ENCODE results near the gene PTK7. TPM values are rescaled to one million over a fixed set of nuclear protein-coding genes. Genes with fewer than 3 reads are reported as not detected.

PTK7 gene
- polyA plus RNA-seq, 1 experiment: 146 TPM

DNA sequence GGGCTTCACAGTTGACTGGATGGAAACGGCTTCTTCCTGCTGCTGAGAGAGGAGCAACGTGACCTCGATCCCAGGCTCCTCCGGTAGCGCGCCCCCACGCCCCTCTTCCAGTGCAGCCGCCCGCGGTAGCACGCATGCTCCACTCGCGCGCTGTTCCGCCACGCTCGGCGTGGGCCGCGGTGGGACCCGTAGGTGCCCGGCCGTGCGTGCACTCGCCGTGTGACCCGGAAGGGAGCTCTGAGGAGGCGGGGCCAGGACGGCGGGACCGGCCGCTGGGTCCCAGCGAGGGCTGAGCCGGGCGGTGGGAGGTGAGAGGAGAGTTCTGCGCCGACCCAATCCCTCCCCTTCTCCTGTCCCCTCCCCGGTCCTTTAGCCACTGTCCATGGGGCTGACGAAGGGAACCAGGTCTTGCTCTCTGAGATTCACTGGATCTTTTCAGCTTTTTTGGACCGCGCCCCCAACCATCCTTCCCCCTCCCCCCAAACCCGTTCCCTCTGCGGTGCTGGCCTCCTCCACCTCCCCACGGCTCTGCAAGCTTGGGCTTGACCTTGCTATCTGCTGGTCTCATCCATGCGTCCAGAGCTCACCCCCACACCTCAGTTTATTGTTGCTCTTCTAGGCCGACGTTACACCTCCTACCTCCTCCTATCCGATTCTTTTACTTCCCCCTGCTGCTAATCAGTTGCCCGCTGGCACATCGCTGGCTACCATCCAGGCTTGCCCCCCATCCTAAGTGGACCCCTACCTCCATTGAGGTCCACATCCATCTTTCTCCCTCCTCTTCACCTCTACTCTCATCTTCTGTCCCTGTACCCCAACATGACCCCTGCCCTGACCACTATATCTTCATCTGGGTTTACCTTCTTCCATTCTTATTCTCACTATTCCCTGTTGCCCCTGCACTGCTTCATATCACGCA, 106.1 kb downstream of the PTK7 start, which contains the start of gene CUL9:
Gene CUL9 (plus strand): TSS at position 255 of the 919 bp plus-strand sequence. CDS start 2,115 bp downstream, outside the sequence.
- ChIA-PET CTCF (no interaction called here), POLR2A (interaction anchor here (0.8 to 1.3 kb wide), 6 partner anchors 12 to 253 kb away, joined by 3 to 5 read pairs (median 4); partner anchors contain the start of genes CNPY3, CUL7, PPP2R5D and RRP36)

DNA sequence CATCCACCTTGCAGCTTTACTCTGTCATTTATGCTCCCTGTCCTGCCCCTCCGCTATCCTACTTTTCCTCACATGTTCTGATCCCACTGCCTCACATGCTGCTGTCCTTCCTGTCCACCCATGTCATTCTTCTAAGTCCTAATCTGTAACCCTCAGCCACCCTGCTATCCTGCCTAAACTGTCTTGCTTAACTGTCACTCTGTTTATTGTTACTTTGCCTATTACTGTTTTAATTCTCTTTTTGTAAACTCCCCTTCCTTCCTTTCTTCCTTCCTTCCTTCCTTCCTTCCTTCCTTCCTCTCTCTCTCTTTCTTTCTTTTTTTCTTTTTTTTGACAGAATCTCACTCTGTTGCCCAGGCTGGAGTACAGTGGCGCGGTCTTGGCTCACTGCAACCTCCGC, 107.3 kb downstream of the PTK7 start:
- Histone ChIP-seq H3K27me3 (ENCODE audit: control insufficient read depth, insufficient read depth, low read length) (no peaks in the 10 kb centered on the region), H3K4me3 (ENCODE audit: low read depth, low read length) (no peak overlapping the region), H3K9me3 (ENCODE audit: control insufficient read depth, insufficient read depth, low read length) (no peaks in the 10 kb centered on the region), H3K27ac (ENCODE audit: low read depth, low read length) (no peak overlapping the region)
- TF ChIP-seq, protein P1, sequence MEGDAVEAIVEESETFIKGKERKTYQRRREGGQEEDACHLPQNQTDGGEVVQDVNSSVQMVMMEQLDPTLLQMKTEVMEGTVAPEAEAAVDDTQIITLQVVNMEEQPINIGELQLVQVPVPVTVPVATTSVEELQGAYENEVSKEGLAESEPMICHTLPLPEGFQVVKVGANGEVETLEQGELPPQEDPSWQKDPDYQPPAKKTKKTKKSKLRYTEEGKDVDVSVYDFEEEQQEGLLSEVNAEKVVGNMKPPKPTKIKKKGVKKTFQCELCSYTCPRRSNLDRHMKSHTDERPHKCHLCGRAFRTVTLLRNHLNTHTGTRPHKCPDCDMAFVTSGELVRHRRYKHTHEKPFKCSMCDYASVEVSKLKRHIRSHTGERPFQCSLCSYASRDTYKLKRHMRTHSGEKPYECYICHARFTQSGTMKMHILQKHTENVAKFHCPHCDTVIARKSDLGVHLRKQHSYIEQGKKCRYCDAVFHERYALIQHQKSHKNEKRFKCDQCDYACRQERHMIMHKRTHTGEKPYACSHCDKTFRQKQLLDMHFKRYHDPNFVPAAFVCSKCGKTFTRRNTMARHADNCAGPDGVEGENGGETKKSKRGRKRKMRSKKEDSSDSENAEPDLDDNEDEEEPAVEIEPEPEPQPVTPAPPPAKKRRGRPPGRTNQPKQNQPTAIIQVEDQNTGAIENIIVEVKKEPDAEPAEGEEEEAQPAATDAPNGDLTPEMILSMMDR (IDR thresholded peaks at IDR 0.05; ENCODE audit: low read depth, low read length): no peak
- ChIA-PET POLR2A (no interaction called here), CTCF (no interaction called here)
- DNase-seq (ENCODE audit: low read depth, low spot score): no peak

More for the DNA sequence above, 106.1 kb downstream of the PTK7 start, which contains the start of gene CUL9:
- Histone ChIP-seq H3K4me3 (ENCODE audit: low read depth, low read length) (peak within 1 kb of the TSS; percentile 85), H3K27ac (ENCODE audit: low read depth, low read length) (peak within 1 kb of the TSS; percentile 57), H3K27me3 (ENCODE audit: control insufficient read depth, insufficient read depth, low read length) (no peaks in the 10 kb centered on the region), H3K9me3 (ENCODE audit: control insufficient read depth, insufficient read depth, low read length) (no peaks in the 10 kb centered on the region)
- no peak for DNase-seq (ENCODE audit: low read depth, low spot score)
- TF ChIP-seq, protein P1 (IDR thresholded peaks at IDR 0.05; ENCODE audit: low read depth, low read length): no peak

DNA sequence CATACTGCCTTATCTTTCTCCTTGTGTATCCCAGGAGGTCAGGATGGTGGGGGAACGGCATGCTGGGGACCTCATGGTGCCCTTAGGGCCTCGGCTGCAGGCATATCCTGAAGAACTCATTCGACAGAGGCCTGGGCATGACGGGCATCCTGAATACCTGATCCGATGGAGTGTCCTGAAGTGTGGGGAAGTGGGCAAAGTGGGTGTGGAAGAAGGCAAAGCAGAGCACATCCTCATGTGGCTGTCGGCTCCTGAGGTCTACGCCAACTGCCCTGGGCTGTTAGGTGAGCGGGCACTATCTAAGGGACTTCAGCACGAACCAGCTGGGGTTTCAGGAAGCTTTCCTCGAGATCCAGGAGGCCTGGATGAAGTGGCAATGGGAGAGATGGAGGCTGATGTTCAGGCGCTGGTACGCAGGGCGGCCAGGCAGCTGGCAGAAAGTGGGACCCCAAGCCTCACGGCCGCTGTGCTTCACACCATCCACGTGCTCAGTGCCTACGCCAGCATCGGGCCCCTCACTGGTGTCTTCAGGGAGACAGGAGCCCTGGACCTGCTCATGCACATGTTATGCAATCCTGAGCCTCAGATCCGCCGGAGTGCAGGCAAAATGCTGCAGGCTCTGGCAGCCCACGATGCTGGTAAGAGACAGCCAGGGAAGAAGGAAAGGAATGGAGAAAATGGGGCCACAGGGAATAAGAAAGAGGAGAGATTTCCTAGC, 108.3 kb downstream of the PTK7 start:
- POLR2A ChIA-PET: no interaction called here
- no peaks in the 10 kb centered on the region for H3K27me3 ChIP-seq (ENCODE audit: control insufficient read depth, insufficient read depth, low read length)

DNA sequence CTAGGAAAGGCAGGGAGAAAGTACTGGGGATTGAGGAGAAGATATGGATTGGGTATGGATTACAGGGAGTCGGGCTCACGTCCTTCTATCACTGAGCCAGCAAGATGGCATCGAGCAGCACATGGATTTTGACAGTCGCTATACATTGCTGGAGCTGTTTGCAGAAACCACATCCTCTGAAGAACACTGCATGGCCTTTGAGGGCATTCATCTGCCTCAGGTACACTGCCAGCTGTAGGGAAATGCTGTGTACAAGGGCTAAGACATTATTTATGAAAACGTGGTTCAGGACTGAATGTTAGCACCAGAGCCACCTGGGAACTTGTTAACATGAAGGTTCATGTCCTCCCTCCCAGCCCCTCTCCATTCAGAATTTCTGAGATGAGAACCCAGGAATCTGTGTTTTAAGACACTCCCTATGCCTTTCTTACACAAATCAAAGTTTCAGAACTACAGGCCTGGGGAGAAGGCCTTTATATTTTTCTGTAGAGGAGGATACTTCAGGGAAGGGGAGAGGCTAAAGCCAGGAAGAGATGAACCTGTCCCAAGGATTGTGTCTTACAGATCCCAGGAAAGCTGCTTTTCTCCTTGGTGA, 109.4 kb downstream of the PTK7 start:
- TF ChIP-seq, protein P1 (IDR thresholded peaks at IDR 0.05; ENCODE audit: low read depth, low read length): no peak
- H3K27me3 ChIP-seq (ENCODE audit: control insufficient read depth, insufficient read depth, low read length): no peaks in the 10 kb centered on the region
- H3K4me3 ChIP-seq (ENCODE audit: low read depth, low read length): no peak overlapping the region
- no peaks in the 10 kb centered on the region for H3K9me3 ChIP-seq (ENCODE audit: control insufficient read depth, insufficient read depth, low read length)
- POLR2A ChIA-PET: no interaction called here
- DNase-seq (ENCODE audit: low read depth, low spot score): no peak
- CTCF ChIA-PET: no interaction called here
- H3K27ac ChIP-seq (ENCODE audit: low read depth, low read length): no peak overlapping the region

More for the DNA sequence above, 108.3 kb downstream of the PTK7 start:
- TF ChIP-seq, protein P1 (IDR thresholded peaks at IDR 0.05; ENCODE audit: low read depth, low read length): no peak
- Histone ChIP-seq H3K9me3 (ENCODE audit: control insufficient read depth, insufficient read depth, low read length) (no peaks in the 10 kb centered on the region), H3K4me3 (ENCODE audit: low read depth, low read length) (no peak overlapping the region), H3K27ac (ENCODE audit: low read depth, low read length) (no peak overlapping the region)
- CTCF ChIA-PET: no interaction called here
- no peak for DNase-seq (ENCODE audit: low read depth, low spot score)
